Osteocyte (in vitro differentiated cells): ENCODE measurements around the gene CCL23. TPM values are rescaled to one million over a fixed set of nuclear protein-coding genes. Genes with fewer than 3 reads are reported as not detected.

Experiments used
- DNase-seq: peaks from one replicate; pipeline ENCODE4 v3.0.0; 2021; ENCODE audit warnings: mixed read lengths; ENCODE audit not compliant: unreplicated experiment; ENCODE audit errors: extremely low spot score
- H3K27ac Mint-ChIP-seq: one replicate; pipeline ENCODE4 v1.8.0; 2021; ENCODE audit warnings: mild to moderate bottlenecking, mixed read lengths; ENCODE audit not compliant: unreplicated experiment
- H3K27me3 Mint-ChIP-seq: one replicate; pipeline ENCODE4 v1.8.0; 2021; ENCODE audit warnings: mixed read lengths; ENCODE audit not compliant: unreplicated experiment
- H3K36me3 Mint-ChIP-seq: one replicate; pipeline ENCODE4 v1.8.0; 2021; ENCODE audit warnings: mixed read lengths; ENCODE audit not compliant: unreplicated experiment
- H3K4me1 Mint-ChIP-seq: one replicate; pipeline ENCODE4 v1.8.0; 2021; ENCODE audit warnings: mixed read lengths; ENCODE audit not compliant: unreplicated experiment
- H3K4me3 Mint-ChIP-seq: one replicate; pipeline ENCODE4 v1.8.0; 2021; ENCODE audit warnings: mild to moderate bottlenecking, moderate library complexity, mixed read lengths; ENCODE audit not compliant: unreplicated experiment
- H3K9me3 Mint-ChIP-seq: one replicate; pipeline ENCODE4 v1.8.0; 2021; ENCODE audit warnings: mixed read lengths; ENCODE audit not compliant: unreplicated experiment
- total RNA-seq: library from RNA; stranded (reverse); gene quantifications from 2 replicates; pipeline ENCODE4 v1.2.1, GENCODE V29; 2021
- TF ChIP-seq, protein P1 (sequence below): fragments of 200-600 bp; sonication (generic); IDR thresholded peaks from 2 replicates; pipeline ENCODE4 v1.5.0; 2021; ENCODE audit warnings: antibody characterized with exemption, mild to moderate bottlenecking, moderate library complexity

The CCL23 gene
- total RNA-seq, 1 donor from 2014 or later: not detected

DNA sequence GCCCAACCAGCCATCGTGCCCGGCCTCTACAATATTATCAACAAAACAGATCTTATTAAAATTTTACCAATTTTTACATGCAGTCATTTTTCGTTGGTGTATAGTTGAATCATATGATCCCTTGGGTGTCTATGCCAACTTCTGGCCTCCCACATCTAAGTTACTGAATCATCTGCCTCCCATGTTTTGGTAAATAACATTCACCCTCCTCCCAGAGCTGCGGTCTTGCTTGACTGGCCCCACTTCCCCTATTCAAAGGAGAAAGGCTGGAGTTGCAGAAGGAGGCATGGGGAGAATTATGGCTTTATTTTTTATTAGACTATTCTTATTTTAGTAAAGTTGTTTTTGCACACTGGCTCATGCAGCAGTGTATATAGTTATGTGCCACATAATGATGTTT, 18.5 kb upstream of the CCL23 start:
- Mint-ChIP-seq H3K36me3 (no peaks in the 10 kb centered on the region), H3K9me3 (no peaks in the 10 kb centered on the region), H3K4me3 (no peak overlapping the region), H3K4me1 (no peaks in the 10 kb centered on the region), H3K27me3 (no peaks in the 10 kb centered on the region), H3K27ac (no peak overlapping the region)
- DNase-seq: no peak
- TF ChIP-seq, protein P1, sequence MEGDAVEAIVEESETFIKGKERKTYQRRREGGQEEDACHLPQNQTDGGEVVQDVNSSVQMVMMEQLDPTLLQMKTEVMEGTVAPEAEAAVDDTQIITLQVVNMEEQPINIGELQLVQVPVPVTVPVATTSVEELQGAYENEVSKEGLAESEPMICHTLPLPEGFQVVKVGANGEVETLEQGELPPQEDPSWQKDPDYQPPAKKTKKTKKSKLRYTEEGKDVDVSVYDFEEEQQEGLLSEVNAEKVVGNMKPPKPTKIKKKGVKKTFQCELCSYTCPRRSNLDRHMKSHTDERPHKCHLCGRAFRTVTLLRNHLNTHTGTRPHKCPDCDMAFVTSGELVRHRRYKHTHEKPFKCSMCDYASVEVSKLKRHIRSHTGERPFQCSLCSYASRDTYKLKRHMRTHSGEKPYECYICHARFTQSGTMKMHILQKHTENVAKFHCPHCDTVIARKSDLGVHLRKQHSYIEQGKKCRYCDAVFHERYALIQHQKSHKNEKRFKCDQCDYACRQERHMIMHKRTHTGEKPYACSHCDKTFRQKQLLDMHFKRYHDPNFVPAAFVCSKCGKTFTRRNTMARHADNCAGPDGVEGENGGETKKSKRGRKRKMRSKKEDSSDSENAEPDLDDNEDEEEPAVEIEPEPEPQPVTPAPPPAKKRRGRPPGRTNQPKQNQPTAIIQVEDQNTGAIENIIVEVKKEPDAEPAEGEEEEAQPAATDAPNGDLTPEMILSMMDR: no peak

DNA sequence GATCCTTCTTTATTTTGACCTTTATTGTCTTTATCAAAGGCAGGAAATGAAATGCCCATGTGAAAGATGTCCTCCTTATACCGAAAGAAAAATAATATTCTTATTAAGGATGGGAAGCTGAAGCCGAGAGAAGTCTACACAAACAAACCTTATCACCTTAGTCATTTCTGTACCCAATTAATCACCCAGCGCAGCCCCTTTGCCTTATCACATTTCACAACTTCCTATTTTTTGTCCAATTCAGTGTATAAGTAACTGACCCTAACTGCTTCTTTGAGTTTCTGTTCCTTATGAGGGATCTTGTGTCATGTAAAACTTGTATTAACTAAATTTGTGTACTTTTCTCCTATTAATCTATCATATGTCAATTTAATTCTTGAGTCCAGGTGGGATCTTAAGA, 16.4 kb upstream of the CCL23 start:
- Mint-ChIP-seq H3K9me3 (no peaks in the 10 kb centered on the region), H3K4me1 (no peaks in the 10 kb centered on the region), H3K27ac (no peak overlapping the region), H3K4me3 (no peak overlapping the region), H3K36me3 (no peaks in the 10 kb centered on the region), H3K27me3 (peaks cover 2% of the 10 kb centered on the region)
- TF ChIP-seq, protein P1: no peak
- no peak for DNase-seq

DNA sequence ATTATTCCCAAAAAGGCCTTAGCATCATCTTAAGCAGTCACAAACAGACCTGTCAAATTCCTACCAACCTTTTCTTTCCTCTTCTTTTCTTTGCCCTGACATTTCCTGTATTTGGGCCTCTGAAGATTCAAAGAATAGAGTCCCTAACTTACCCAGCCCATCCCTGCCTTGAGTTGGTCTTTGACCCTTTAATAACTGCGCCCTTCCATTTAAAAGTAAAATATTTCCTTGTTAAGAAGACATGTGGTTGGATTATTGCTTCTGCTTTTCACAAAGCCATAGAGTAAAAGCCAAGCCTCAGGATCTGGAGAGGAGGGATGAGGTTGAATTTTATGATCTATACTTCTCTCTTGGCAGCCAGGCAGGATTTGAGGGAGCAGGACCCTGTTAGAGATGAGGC, 13.2 kb upstream of the CCL23 start:
- H3K9me3 Mint-ChIP-seq: no peaks in the 10 kb centered on the region
- no peak overlapping the region for H3K4me3 Mint-ChIP-seq
- TF ChIP-seq, protein P1: no peak
- peaks cover 2% of the 10 kb centered on the region for H3K27me3 Mint-ChIP-seq
- DNase-seq: no peak
- H3K27ac Mint-ChIP-seq: no peak overlapping the region
- no peaks in the 10 kb centered on the region for H3K4me1 Mint-ChIP-seq
- H3K36me3 Mint-ChIP-seq: no peaks in the 10 kb centered on the region

DNA sequence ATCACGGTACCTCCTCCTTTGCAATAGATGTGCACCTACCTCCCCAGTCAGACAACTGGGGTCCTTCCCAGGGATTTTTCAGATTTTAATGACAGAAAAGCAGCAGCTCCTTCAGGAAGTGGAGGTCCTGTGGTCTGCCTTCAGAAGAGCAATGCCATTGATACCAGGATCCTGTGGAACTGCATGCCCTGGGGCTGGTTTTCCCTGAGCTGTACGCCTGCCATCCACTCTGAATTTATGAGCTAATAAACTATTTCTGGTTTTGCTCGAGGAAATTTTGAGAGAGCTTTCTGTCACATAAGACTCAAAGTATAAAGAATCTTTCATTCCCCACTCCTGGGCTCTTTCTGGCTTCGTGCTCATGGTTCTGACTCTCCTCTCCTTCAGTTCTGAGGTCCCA, 10.0 kb upstream of the CCL23 start:
- TF ChIP-seq, protein P1: no peak
- H3K27me3 Mint-ChIP-seq: peaks cover 2% of the 10 kb centered on the region
- no peak overlapping the region for H3K4me3 Mint-ChIP-seq
- no peak for DNase-seq
- H3K36me3 Mint-ChIP-seq: no peaks in the 10 kb centered on the region
- H3K9me3 Mint-ChIP-seq: no peaks in the 10 kb centered on the region
- H3K4me1 Mint-ChIP-seq: no peaks in the 10 kb centered on the region
- no peak overlapping the region for H3K27ac Mint-ChIP-seq

DNA sequence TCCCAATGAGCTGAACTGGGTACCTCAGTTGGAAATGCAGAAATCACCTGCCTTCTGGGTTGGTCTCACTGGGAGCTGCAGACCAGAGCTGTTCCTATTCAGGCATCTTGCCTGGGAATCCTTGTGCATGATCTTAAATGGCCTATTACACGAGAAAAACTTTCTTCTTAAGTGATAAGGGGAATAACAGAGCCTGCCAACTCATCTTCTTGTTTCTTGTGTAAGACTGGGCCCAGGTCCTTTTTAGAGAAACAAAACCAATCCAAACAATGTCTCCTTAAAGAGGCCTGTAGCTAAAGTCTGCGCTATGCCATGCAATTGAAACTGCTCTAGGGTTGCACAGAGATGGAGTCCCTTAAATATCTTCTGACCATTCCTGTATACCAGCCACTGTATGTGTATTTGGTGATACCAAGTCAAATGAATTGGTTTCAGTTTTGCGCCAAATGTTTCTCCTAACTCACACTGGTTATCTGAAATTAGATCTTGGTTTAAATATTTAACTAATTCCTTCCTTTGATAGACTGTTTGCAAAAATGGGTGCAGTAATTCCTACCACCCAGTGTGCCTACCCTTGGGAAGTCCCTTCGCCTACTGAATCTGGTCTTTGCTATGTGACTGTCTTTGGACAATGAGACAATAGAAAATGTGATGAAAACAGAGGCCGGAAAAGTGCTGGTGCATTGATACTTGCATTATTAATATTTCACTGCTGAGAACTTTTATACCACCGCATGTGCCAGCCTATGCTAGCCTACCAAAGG, 6.5 kb upstream of the CCL23 start:
- Mint-ChIP-seq H3K27me3 (peaks cover 27% of the 10 kb centered on the region), H3K4me1 (no peaks in the 10 kb centered on the region), H3K36me3 (no peaks in the 10 kb centered on the region), H3K9me3 (no peaks in the 10 kb centered on the region), H3K4me3 (no peak overlapping the region), H3K27ac (no peak overlapping the region)
- TF ChIP-seq, protein P1: no peak
- DNase-seq: no peak
